PC-9 (cell line): Measurements from ENCODE around the gene TAOK1. TPM values are rescaled to one million over a fixed set of nuclear protein-coding genes. Genes with fewer than 3 reads are reported as not detected.
A peak's percentile ranks its signal among the peaks of the same experiment; 100 is the strongest.

Source experiments
- BruUV-seq: library from RNA; stranded (reverse); fragments of 400-500 nt; replicated peaks from 2 replicates; lab custom pipeline; 2021; lab: Mats Ljungman, UMichigan
- CTCF ChIA-PET: fragments of 300-600 bp; sonication (Branson Sonifier 250); formaldehyde crosslinking; loops from one replicate; lab custom pipeline; 2022; ENCODE audit warnings: antibody characterized with exemption; lab: Charles Lee
- POLR2A ChIA-PET: fragments of 300-600 bp; sonication (Branson Sonifier 250); formaldehyde crosslinking; loops from one replicate; lab custom pipeline; 2022; ENCODE audit warnings: antibody characterized with exemption; ENCODE audit not compliant: unreplicated experiment; lab: Charles Lee
- DNase-seq, 2 experiments: peaks; one replicate each; pipeline versions ENCODE4 v3.0.0 to v3.0.0-alpha.2; 2015 to 2022; ENCODE audit warnings: mixed read lengths in 1 of 2
- H2AFZ ChIP-seq: fragments of 200-600 bp; sonication (generic); 2 replicates; pipeline ENCODE4 v1.8.1; 2017; ENCODE audit warnings: antibody characterized with exemption
- H3F3A ChIP-seq: fragments of 200-600 bp; sonication (generic); 2 replicates; pipeline ENCODE4 v1.8.1; 2017; ENCODE audit warnings: antibody characterized with exemption, mild to moderate bottlenecking, low read depth; ENCODE audit not compliant: insufficient read depth
- H3K27ac ChIP-seq: fragments of 200-600 bp; sonication (generic); 2 replicates; pipeline ENCODE4 v1.6.1; 2016; ENCODE audit warnings: mixed run types
- H3K27me3 ChIP-seq: fragments of 200-600 bp; sonication (generic); 2 replicates; pipeline ENCODE4 v1.6.1; 2016; ENCODE audit warnings: low read depth, mixed run types; ENCODE audit not compliant: insufficient read depth
- H3K36me3 ChIP-seq: fragments of 200-600 bp; sonication (generic); 2 replicates; pipeline ENCODE4 v1.6.1; 2016; ENCODE audit warnings: low read depth, mixed run types
- H3K4me1 ChIP-seq: fragments of 200-600 bp; sonication (generic); replicated peaks from 2 replicates; pipeline ENCODE4 v1.6.1; 2016; ENCODE audit warnings: mixed run types; ENCODE audit not compliant: insufficient read depth
- H3K4me2 ChIP-seq: fragments of 200-600 bp; sonication (generic); 2 replicates; pipeline ENCODE4 v1.6.1; 2017; ENCODE audit warnings: mixed run types
- H3K4me3 ChIP-seq: fragments of 200-600 bp; sonication (generic); 2 replicates; pipeline ENCODE4 v1.6.1; 2016; ENCODE audit warnings: mixed run types
- H3K79me2 ChIP-seq: fragments of 200-600 bp; sonication (generic); 2 replicates; pipeline ENCODE4 v1.6.1; 2017; ENCODE audit warnings: low read depth, mixed run types
- H3K9me2 ChIP-seq: fragments of 200-600 bp; sonication (generic); 2 replicates; pipeline ENCODE4 v1.8.1; 2017; ENCODE audit warnings: mild to moderate bottlenecking; ENCODE audit not compliant: insufficient read depth
- H3K9me3 ChIP-seq: fragments of 200-600 bp; sonication (generic); 2 replicates; pipeline ENCODE4 v1.8.1; 2016; ENCODE audit warnings: low read depth; ENCODE audit not compliant: insufficient read depth
- H4K20me1 ChIP-seq: fragments of 200-600 bp; sonication (generic); 2 replicates; pipeline ENCODE4 v1.8.1; 2017; ENCODE audit not compliant: insufficient read depth
- CTCF ChIP-seq: fragments of 200-600 bp; sonication (generic); conservative IDR thresholded peaks from 2 replicates; pipeline ENCODE4 v1.6.1; 2017; ENCODE audit warnings: mixed run types, antibody characterized with exemption, mild to moderate bottlenecking, moderate library complexity
- EZH2 ChIP-seq: fragments of 200-600 bp; sonication (generic); IDR thresholded peaks from 2 replicates; pipeline ENCODE4 v1.8.0; 2017; ENCODE audit warnings: antibody characterized with exemption, low read depth
- intact Hi-C: fragments of 100-400 bp; cut with micrococcal nuclease; formaldehyde crosslinking; loops from one replicate; pipeline ENCODE4 v1.10.0; 2022; ENCODE audit not compliant: unreplicated experiment
- total RNA-seq: library from RNA; stranded (reverse); gene quantifications from 2 replicates; pipeline ENCODE4 v1.2.3, GENCODE V29; 2021

The TAOK1 gene
- total RNA-seq, 1 experiment from 2014 or later: 51.1 TPM

GRCh38 chr17:29568331-29569244, 178.4 kb downstream of the TAOK1 start, which contains the start of gene TP53I13:
TP53I13 (plus strand) TSS chr17:29568701; CDS start chr17:29568759, 58 bp downstream.
- peak within 1 kb of the TSS; percentile 53 for H3K27ac ChIP-seq
- H2AFZ ChIP-seq: peak within 1 kb of the TSS; percentile 93
- H3K4me3 ChIP-seq: peak within 1 kb of the TSS; percentile 76
- no TSS peak for BruUV-seq
- peak within 1 kb of the TSS; percentile 83 for H3K4me2 ChIP-seq
- peak; percentile 64 to 89 for DNase-seq
- no peaks in the 10 kb centered on the region for H3K9me2 ChIP-seq
- no peaks in the 10 kb centered on the region for H4K20me1 ChIP-seq
- peaks cover 16% of the 10 kb centered on the region for H3K79me2 ChIP-seq
- ChIA-PET CTCF (interaction anchor here (1.0 kb wide), 1 partner anchor 24 kb away, joined by 3 read pairs; no protein-coding TSS in a partner anchor), POLR2A (interaction anchor here (0.5 to 1.0 kb wide), 4 partner anchors 26 to 1880 kb away, joined by 3 to 7 read pairs (median 4); no protein-coding TSS in a partner anchor)
- no peaks in the 10 kb centered on the region for H3K36me3 ChIP-seq
- peaks cover 28% of the 10 kb centered on the region for H3K4me1 ChIP-seq
- H3F3A ChIP-seq: peaks cover 39% of the 10 kb centered on the region; the same call in 1 of the 2 replicates
- intact Hi-C loops: loop anchor here (1.0 to 5.0 kb wide), 3 partner anchors 21 to 616 kb away; partner anchors contain the start of genes GIT1 and PHF12
- TF ChIP-seq EZH2 (no peak), CTCF (no peak)
- H3K27me3 ChIP-seq: no peaks in the 10 kb centered on the region
- no peaks in the 10 kb centered on the region for H3K9me3 ChIP-seq

- TF ChIP-seq CTCF (no peak), EZH2 (no peak)
- Histone ChIP-seq H3K4me2 (peak overlapping the region; percentile 83), H3K9me2 (no peaks in the 10 kb centered on the region), H3K27ac (no peak overlapping the region), H3F3A (peaks cover 34% of the 10 kb centered on the region; the same call in 1 of the 2 replicates), H3K4me3 (peak overlapping the region; percentile 76), H3K36me3 (no peaks in the 10 kb centered on the region), H4K20me1 (no peaks in the 10 kb centered on the region), H3K79me2 (peaks cover 10% of the 10 kb centered on the region), H3K27me3 (no peaks in the 10 kb centered on the region), H3K9me3 (no peaks in the 10 kb centered on the region), H3K4me1 (peaks cover 22% of the 10 kb centered on the region), H2AFZ (peak overlapping the region; percentile 93; the same call in 1 of the 2 replicates)
- POLR2A ChIA-PET: interaction anchor here (0.5 to 0.6 kb wide), 2 partner anchors 25 to 111 kb away, joined by 3 to 5 read pairs; no protein-coding TSS in a partner anchor
- CTCF ChIA-PET: interaction anchor here (1.0 kb wide), 1 partner anchor 23 kb away, joined by 3 read pairs; no protein-coding TSS in a partner anchor
- intact Hi-C loops: loop anchor here (5.0 kb wide), 2 partner anchors 523 to 617 kb away; partner anchors contain the start of gene PHF12
- TSS peak; percentile 23 for BruUV-seq
- DNase-seq: peak in 1 of 2 experiments; percentile 24
Measured at GRCh38 chr17:29569245-29569950, 179.2 kb downstream of the TAOK1 start.

- DNase-seq: peak in 1 of 2 experiments; percentile 26
- H4K20me1 ChIP-seq: no peaks in the 10 kb centered on the region
- ChIA-PET POLR2A (interaction anchor here (0.7 kb wide), 1 partner anchor 708 kb away, joined by 22 read pairs; no protein-coding TSS in a partner anchor), CTCF (interaction anchor here (0.5 kb wide), 1 partner anchor 459 kb away, joined by 4 read pairs; no protein-coding TSS in a partner anchor)
- peaks cover 2% of the 10 kb centered on the region; the same call in 1 of the 2 replicates for H3K79me2 ChIP-seq
- no peaks in the 10 kb centered on the region for H3K36me3 ChIP-seq
- intact Hi-C loops: no loop called here
- no peak overlapping the region for H3K4me2 ChIP-seq
- H3K4me3 ChIP-seq: no peak overlapping the region
- peaks cover 30% of the 10 kb centered on the region; the same call in 1 of the 2 replicates for H3F3A ChIP-seq
- peaks cover 11% of the 10 kb centered on the region for H3K4me1 ChIP-seq
- H2AFZ ChIP-seq: no peak overlapping the region
- H3K27ac ChIP-seq: no peak overlapping the region
- no peaks in the 10 kb centered on the region for H3K9me3 ChIP-seq
- BruUV-seq: no TSS peak
- no peaks in the 10 kb centered on the region for H3K27me3 ChIP-seq
- TF ChIP-seq EZH2: no peak
- TF ChIP-seq CTCF: no peak
- H3K9me2 ChIP-seq: no peaks in the 10 kb centered on the region
Measured at GRCh38 chr17:29570521-29570920, 180.4 kb downstream of the TAOK1 start.
